ENCODE results near the gene GALNT3.

GALNT3 gene

GRCh38 chr2:165796129-165796528 is 2.1 kb upstream of the GALNT3 start:
- no peak for TF ChIP-seq CTCF (IDR thresholded peaks at IDR 0.05)
- intact Hi-C loops (cut with DNase I; ENCODE audit: low total_unique reads): no loop called here
- no peaks in the 10 kb centered on the region for H3K9me3 ChIP-seq
- no peak overlapping the region for H3K4me3 ChIP-seq
- peaks cover 0 to 19% of the 10 kb centered on the region in 2 donors for H3K27me3 ChIP-seq
- DNase-seq: no peak
- no peaks in the 10 kb centered on the region for H3K36me3 ChIP-seq
- no peak overlapping the region for H3K27ac ChIP-seq
- H3K4me1 ChIP-seq: peaks cover 5 to 16% (median 13%) of the 10 kb centered on the region in 4 donors

- TF ChIP-seq CTCF (IDR thresholded peaks at IDR 0.05): no peak
These were observed 964 bp upstream of the GALNT3 start for GRCh38 chr2:165795011-165795410.

GRCh38 chr2:165794536-165794928 is 485 bp upstream of the GALNT3 start:
- H3K27ac ChIP-seq: no peak overlapping the region
- H3K9me3 ChIP-seq: no peaks in the 10 kb centered on the region
- peak overlapping the region; percentile 47 to 60 for H3K4me3 ChIP-seq
- DNase-seq: peak in 1 of 2 donors; percentile 30
- no peak for TF ChIP-seq CTCF (IDR thresholded peaks at IDR 0.05)
- peaks cover 0 to 19% of the 10 kb centered on the region in 2 donors for H3K27me3 ChIP-seq
- H3K4me1 ChIP-seq: peaks cover 5 to 16% (median 13%) of the 10 kb centered on the region in 4 donors
- H3K36me3 ChIP-seq: no peaks in the 10 kb centered on the region
- intact Hi-C loops (cut with DNase I; ENCODE audit: low total_unique reads): no loop called here

More at GRCh38 chr2:165795011-165795410, 964 bp upstream of the GALNT3 start:
- H3K27ac ChIP-seq: no peak overlapping the region
- peaks cover 5 to 16% (median 13%) of the 10 kb centered on the region in 4 donors for H3K4me1 ChIP-seq
- intact Hi-C loops (cut with DNase I; ENCODE audit: low total_unique reads): no loop called here
- H3K27me3 ChIP-seq: peaks cover 0 to 19% of the 10 kb centered on the region in 2 donors
- no peak for DNase-seq
- H3K4me3 ChIP-seq: peak overlapping the region; percentile 47 to 60
- H3K36me3 ChIP-seq: no peaks in the 10 kb centered on the region
- no peaks in the 10 kb centered on the region for H3K9me3 ChIP-seq

- H3K4me3 ChIP-seq: peak overlapping the region; percentile 47 to 60
- no peaks in the 10 kb centered on the region for H3K9me3 ChIP-seq
- H3K4me1 ChIP-seq: peaks cover 5 to 16% (median 13%) of the 10 kb centered on the region in 4 donors
- no peak overlapping the region for H3K27ac ChIP-seq
- no peaks in the 10 kb centered on the region for H3K36me3 ChIP-seq
- no peak for TF ChIP-seq CTCF (IDR thresholded peaks at IDR 0.05)
- no peak for DNase-seq
- intact Hi-C loops (cut with DNase I; ENCODE audit: low total_unique reads): no loop called here
- peaks cover 0 to 19% of the 10 kb centered on the region in 2 donors for H3K27me3 ChIP-seq
These were observed 777 bp downstream of the GALNT3 start for GRCh38 chr2:165793161-165793778.

- TF ChIP-seq CTCF (IDR thresholded peaks at IDR 0.05): no peak
- no peaks in the 10 kb centered on the region for H3K9me3 ChIP-seq
- intact Hi-C loops (cut with DNase I; ENCODE audit: low total_unique reads): no loop called here
- H3K27ac ChIP-seq: no peak overlapping the region
- H3K36me3 ChIP-seq: no peaks in the 10 kb centered on the region
- no peak overlapping the region for H3K4me3 ChIP-seq
- peaks cover 0 to 19% of the 10 kb centered on the region in 2 donors for H3K27me3 ChIP-seq
- no peak for DNase-seq
- peaks cover 5 to 16% (median 13%) of the 10 kb centered on the region in 4 donors for H3K4me1 ChIP-seq
These were observed 2.0 kb downstream of the GALNT3 start for GRCh38 chr2:165792104-165792454.

Measured in tibial artery (tissue), 4 donors.